GM21515 (cell line): ENCODE data around the gene DST.
A peak's percentile ranks its signal among the peaks of the same experiment; 100 is the strongest.
"Not testable (repeated sequence)": the region's sequence is repeated elsewhere in the genome, so short reads cannot be mapped to it uniquely, and the experiment has no call there.

Experiments used
- ATAC-seq: cut with Tn5 transposase; IDR thresholded peaks from one replicate; pipeline ENCODE4 v1.9.1; 2021; ENCODE audit not compliant: unreplicated experiment

The DST gene

DNA sequence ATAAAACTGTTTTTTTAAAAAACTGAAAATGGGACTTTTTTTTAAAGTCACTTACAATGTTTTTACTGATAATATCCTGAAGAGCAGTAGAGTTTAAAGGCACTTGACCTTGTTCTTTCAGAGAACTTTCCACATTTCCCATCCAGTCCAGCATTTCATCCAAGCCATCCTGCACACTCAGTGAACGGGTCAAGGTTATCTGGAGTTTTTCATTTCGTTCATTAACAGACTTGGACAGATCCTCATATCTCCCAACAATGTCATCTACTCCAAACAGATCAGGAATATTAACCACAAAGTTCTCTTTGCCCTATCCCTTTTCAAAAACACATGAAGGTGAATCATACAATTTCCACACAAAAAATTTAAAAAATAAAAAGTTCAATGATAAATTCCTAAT is 69.1 kb downstream of the DST start:
- ATAC-seq: no peak

DNA sequence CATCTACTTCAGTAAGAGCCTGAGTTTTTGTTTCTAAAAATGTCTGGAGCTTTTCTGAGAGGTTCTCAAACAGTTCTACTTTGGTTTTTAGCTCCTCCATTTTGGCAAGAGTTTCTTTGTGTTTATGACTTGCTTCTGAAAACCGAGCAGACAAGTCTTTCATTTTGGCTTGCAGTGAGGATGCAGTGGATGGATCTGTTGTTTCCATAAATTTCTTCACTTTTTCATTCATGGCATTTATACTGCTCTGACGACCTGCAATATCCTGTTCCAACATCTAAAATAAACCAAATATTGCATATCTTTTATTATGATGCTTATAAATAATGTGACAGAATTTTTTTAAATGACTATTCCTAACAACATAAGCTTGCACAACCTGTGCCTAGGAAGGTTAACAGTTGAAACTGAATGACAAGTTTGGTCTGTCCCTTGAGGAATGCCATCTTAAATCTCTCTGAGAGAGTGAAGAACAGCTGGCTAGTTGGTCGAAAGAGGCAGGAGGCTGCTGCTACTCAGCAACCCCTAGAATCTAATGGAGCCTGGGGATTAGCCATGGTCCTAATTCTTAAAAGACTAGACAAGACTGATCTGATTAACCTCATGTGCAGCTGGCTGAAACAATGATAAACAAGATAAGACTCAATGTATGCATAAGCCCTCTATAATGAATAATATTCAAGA is 69.8 kb downstream of the DST start:
- no peak for ATAC-seq

DNA sequence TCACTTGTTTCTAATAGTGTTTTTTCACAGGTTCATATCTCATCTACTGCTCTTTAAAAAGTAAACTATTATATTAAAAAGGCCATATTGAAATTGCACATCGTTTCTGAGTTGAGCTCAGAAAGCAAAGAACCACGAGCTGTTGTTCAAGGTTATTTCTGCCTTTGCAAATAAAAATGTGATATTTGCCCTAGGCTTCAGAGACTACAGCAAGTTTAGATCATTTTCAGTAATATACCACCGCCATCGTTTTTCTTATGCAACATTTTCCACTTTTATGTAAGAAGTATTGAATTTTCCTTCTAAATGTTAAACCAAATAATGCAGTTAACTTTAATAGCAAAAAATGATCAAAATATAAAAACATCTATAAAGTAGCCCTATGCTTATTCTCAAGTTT is 71.1 kb downstream of the DST start:
- no peak for ATAC-seq

DNA sequence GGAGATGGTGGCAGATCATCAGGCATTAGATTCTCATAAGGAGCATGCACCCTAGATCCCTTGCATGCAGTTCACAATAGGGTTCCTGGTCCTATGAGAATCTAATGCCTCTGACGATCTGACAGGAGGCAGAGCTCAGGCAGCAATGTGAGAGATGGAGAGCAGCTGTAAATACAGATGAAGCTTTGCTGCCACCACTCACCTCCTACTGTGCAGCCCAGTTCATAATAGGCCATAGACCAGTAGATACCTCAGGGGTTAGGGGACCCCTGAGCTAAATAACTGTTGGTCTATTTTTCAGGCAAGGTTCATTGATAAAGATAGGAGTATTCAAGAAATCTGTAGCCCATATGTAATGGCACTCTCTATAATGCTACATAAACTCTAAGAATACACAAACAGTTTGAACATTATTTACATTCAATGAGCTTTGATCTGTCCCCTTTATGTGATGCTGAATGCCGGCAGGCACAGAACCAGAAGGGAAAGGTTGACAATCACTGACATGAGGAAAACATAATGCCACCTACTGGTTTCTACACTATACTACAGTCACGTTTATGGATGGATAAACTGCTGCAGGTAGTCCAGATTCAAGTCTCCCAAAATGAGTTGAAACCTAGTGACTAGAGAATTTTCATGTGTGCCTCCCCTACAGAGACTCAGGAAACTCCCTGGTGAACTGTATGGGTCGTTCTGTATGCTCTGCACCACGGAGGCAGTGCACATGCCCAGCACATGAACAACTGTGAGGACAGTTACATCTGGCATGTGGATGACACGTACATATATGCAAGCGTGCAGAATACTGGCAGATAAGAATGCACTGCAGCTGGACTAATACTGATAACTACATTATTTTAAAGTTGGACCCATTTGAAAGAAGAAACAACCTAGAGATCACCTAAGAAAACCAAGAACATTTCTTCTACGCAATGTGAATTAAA is 72.0 kb downstream of the DST start:
- peak; percentile 90 for ATAC-seq

DNA sequence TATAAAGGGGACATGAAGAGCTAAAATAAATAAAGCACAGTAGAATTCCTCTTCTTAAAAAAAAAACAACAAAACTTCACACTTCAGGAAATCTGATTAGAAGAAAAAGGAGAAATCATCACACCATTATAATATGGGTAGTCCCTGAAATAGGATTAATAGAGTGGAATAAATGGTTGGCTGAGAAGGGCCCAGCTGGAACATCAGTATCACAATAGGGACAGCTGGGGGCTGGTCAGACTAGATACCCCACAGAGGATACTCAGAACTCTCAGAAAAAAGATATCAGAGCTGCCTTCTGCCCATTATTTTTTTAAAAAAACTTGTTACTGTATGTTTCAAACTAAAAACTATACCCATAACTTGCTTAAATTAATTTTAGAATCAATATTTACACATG is 75.2 kb downstream of the DST start:
- ATAC-seq: no peak

DNA sequence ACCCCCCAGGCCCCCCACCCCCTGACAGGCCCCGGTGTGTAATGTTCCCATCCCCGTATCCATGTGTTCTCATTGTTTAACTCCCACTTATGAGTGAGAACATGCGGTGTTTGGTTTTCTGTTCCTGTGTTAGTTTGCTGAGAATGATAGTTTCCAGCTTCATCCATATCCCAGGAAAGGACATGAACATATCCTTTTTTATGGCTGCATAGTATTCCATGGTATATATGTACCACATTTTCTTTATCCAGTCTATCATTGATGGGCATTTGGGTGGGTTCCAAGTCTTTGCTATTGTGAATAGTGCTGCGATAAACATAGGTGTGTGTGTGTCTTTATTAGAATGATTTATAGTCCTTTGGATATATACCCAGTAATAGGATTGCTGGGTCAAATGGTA is 80.0 kb downstream of the DST start:
- ATAC-seq: not testable (repeated sequence)

DNA sequence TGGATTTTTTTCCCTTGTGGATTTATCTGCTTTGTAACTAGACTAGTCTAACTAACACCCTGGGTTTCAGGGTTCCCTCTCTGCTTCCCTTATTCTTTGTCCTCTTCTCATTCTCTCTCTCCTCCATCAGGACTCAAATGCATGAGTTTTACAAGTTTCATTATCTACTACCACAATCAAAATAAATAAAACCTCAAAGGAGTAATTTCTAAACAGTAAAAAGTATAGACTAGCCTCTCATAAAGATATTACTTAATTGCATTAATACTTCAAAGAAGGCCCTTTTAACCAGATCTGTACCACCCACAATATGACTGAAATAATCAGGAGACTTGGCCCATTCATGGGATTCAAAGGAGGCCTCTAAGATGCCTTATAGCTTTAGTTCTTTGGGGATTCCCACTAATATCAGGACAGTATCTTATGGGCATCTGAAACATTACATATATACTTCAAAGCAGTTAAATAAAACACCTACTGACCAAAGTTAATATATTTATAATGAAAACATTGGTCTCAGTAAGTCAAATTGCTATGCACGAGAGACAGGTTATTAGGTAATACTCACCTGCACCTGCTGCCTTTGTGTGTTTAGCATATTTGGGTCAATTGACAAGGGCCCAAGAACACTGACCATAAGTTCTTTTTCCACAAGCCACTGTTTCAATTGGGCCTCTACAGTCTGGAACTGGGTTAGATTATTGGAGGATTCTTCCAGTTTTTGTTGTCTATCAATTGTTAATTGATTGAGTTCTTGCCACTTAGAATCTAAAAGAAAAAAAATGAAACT is 85.7 kb downstream of the DST start:
- no peak for ATAC-seq

DNA sequence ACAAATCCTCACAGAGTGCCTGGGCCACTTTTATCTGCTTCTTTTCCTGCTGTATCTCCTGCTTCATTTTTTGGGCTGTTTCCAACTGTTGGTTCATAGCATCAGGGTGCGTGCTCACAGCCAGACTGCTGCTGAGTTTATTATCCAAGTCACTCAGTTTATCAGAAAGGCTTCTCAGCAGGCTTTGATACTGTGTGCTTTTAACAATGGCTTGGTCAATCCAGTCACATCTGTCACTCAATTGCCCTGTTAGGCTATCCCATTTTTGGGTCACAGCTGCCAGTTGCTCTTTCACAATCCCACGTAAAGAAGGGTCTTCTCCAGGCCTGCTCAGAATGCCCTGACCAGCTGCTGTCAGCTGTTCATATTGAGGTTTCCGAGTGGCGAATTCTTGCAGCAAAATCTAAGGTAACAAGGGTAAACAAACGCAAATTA is 87.2 kb downstream of the DST start:
- ATAC-seq: no peak

DNA sequence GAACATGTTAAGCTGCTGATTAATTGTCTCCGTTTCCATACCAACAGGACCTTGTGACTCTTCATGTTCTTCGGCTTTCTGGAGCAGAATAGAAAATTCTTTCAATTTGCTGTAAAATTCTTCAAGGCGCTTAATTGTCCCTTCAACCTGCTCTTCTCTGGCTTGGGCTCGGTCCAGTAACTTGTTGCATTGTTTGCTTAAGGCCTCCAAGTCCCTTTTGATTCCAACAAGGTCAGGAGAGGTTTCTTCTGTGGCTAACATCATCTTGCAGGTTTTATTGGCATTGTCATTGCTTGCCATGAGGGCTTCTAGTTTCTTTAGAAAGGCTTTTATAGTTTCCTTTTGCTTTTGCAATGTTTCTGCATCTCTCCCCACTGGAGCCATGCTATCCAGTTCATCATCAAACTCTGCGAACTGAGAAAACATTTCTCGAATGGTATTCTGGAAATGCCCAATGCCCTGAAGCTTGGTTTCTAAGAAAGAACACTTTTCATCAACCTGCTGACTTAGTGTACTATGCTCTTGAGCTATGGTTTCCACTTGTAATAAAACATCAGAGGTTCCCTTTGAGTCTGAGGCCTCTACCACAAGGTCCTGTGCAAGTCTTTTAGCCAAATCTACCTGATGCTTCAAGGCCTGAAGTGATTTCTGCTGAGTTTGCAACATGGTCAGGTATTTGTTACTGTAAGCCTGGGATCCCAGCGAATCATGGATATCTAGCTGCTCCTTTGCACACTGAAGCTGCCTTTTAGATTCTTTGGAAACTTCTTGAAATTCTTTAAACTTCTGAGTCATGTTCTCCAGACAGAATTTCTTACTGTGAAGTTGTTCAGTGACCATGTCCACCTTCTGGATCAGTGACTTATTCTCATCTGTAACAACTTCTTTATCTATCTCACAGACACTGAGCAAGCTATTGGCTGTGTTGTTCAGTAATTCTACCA is 90.2 kb downstream of the DST start:
- ATAC-seq: no peak

DNA sequence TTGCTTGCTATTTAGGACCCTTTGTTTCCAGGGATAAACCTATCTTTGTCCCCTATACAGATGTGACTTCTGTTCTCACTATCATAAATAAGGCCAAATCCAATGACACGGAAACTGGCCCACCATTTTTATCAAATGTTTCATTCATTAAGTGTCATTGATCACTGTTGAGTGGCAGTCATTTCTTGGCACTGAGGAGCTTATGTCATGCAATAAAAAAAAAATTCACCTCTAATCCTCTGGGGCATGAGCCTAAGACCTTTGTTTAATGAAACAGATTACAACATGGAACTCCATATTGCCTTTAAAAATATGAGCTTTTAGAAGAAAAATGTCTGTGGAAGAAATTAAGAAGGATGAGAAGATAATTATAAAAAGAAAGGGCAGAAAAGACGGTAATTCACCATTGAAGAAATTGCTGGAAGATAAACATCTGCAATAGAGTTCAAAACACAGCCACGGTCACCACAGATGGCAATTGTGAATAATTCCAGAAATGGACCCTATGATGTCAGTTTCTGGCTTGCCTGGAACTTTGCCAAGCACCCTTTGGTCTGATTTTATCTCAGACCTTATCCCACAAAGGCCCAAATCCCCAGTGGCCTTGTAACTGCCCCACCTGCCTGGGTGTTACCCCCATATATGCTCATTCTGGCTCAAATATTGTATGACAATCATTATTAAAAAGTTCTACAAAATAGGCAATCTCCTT is 91.1 kb downstream of the DST start:
- no peak for ATAC-seq

DNA sequence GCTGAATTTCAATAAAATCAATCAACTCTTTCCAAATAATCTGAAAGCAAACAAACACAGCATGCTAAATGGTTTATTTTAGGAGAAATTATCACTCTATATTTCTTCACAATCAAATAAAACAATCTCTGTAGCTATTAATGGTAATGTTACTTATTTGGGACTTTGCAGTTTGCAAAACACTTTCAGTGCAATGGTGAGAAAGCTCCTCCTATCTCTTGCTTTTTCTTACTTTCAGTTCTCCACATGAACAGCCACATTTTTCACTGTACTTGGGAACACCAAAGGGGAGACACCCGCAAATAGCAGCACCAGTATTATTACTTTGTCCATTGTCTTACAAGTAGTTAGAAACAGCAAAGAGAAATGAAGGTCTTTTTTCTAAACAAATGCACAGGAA is 92.4 kb downstream of the DST start:
- no peak for ATAC-seq

DNA sequence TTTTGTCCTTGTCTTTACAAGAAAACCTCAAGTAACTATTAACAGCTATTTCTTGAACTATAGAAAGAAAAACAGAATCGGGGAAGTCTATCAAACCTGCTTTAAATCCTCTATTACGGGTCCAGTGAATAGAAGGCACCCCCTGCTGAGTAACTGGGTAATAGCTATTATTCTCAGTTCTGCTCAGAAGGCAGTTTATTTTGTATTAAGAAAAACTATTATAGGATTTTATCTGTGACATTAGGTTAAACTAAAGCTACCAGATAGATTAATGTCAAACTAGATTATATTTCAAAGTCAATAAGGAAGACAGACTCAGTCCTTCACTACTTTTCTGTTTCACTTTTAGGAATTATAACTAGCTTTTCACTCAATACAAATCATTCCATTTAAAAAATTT is 93.7 kb downstream of the DST start:
- no peak for ATAC-seq

DNA sequence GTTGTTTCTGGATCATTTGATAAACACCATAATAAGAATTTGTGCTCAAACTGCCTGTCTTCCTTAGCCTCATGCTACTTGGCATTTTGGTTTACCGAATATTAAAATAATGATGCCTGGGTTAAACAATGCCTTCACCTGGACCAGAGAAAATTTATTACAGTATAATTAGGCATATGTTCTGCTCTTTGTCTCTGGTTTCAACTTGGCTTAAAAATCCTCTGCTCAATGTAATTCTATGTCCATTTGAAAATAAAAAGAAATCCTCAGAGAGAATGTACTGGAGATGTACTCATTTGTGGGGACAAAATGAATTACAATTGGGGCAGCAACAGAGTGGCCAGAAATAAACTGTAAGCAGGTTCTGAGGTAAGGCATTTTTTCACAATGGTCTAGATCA is 95.0 kb downstream of the DST start:
- ATAC-seq: no peak

DNA sequence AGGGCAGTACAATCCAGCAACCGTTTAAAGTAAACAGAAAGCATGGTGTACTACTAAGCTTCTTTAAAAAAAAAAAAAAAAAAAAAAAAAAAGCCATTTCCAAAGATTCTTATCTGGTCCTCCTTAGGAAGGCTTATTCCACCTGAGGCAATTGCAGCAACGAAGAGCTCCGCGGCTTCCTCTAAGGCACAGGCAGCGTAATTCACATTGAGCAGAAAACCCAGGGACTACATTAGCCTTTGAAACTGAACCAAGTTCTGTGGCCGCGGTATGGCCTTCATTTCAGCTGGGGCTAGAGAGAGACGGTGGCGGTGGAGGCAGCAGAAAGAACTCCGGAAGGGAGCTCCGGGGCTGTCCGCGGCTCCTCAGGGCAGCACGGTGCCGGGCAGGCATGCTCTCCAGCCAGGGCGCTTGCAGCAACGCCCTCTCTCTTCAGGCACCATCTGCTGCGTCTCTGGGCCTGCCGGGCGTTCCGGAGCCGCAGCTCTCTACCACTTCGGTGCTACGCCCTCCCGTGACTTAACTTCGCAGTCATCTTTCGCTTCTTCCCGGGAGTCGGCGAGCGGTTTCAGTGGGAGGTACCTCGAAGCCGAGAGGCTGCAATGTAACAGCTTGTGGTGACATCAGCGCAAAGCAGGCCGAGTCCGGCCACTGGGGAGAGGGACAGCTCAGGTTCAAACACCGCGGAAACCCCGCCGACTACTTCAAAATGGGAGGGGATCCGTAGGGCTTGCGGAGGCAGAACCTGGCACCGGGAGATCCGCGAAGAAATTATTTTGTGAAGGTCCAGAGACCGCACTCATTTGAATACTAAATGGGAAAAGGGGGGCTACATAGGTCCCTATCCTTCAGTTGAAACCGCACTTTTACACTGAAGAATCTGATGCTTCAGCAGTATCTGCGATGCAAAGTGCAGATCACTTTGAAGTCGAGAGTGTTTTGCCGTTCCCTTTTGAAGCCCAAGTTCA is 100.0 kb downstream of the DST start:
- ATAC-seq: peak; percentile 96

DNA sequence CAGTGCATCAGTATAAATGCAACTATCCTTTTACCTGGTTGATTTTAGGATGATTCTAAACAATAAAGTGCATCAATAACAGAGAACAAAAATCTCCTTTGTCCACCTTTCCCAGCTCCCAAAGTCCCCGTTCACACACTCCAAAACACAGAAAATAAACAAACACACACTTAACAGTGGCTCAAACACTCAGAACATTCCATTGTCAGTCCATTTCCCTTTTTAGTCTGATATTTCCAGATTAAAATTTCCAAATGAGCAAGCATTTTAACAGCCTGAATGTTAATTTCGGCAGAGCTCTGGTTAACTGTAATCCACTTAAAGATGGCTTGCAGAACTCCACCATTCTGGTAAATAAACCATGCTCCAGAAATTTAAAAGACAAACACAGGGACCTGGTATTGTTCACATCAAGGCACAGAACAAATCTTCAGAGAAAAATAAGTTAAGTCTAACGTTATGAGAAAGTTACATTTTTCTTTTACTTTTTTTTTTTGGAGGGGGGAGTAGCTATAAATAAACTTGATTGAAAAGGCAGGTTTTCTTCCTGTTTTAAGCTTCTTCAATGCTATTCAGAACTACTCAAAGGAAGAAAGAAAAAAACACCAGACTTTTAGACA is 100.8 kb downstream of the DST start:
- no peak for ATAC-seq

DNA sequence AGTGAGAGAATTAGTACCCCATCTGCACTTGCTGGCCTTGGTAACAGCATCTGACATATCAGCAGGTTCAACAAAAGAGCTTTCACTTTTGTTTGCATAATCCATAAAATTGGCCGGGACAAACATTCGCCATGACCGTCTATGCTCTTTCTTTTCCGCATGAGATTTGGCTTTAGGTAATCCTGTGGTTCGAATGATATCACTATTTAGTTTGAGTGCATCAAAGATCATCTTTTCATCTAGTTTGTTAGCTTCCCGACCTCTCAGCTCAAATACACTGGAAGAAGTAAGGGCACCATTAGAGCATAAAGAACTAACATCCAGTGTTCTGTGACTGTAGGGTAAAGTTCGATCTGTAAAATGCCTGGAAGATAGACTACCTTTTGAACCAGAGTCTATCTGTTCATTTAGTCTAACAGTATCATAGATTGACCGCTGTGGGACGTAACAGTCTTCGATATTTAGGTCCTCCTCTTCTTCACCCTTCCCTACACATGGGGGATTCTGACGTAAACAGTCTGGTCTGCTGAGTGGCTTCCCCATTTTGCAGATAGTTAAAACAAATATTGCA is 101.6 kb downstream of the DST start:
- ATAC-seq: no peak

DNA sequence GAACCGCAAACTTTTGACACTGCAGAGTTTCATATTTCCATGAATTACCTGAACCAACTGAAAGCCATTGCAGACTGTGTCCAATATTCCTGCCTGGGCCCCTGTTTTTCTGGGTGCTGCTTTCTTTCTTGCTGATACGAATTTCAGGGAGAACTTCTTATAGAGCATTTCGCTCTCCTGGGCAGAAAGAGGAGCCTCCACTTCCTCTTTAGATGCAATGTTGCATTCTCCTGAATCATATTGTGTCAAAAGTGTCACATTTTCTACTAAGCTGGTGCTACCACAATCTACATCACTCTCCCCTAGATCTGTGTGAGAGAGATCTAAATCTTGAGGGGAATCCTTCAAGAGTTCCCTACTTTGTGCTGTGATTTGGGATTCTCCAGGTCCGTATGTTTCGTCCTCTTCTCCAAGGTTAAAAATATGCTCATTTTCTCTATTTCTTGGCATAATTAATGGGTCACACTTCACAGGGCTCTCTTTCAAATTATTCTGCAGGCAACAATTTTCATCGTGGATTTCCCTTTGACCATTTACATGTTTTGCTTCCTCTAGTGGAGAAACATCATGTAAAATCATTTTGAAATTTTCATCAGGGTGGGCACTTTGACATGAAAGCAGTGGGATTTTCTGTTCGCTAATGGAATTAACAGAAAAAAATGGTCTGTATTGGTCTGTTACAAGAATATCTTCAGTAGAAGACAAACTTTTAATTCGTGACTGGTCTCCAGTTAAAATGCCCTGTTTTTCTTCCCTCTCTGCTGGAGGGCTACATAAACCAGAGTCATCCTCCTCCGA is 102.3 kb downstream of the DST start:
- ATAC-seq: no peak
